ENCODE results near the gene VAMP8.
"Not testable (repeated sequence)": the region's sequence is repeated elsewhere in the genome, so short reads cannot be mapped to it uniquely, and the experiment has no call there.

The VAMP8 gene

GRCh38 chr2:85539361-85540132 lies 37.8 kb upstream of the VAMP8 start:
- no peak for TF ChIP-seq ARNT (IDR thresholded peaks at IDR 0.05)
- TF ChIP-seq FOXK2 (IDR thresholded peaks at IDR 0.05) = no peak
- TF ChIP-seq L3MBTL2 (conservative IDR thresholded peaks at IDR 0.05) = peak; percentile 92
- peak; percentile 49 for DNase-seq (ENCODE audit: extremely low spot score)
- CTCF ChIA-PET = interaction anchor here (0.6 to 1.5 kb wide), 7 partner anchors 13 to 119 kb away, joined by 3 to 5 read pairs (median 4); no protein-coding TSS in a partner anchor

GRCh38 chr2:85540133-85540648 lies 37.2 kb upstream of the VAMP8 start:
- TF ChIP-seq ZNF384 (IDR thresholded peaks at IDR 0.05) (no peak), PKNOX1 (IDR thresholded peaks at IDR 0.05) (no peak), L3MBTL2 (conservative IDR thresholded peaks at IDR 0.05) (no peak), BHLHE40 (IDR thresholded peaks at IDR 0.05; ENCODE audit: borderline replicate concordance) (no peak)
- DNase-seq (ENCODE audit: extremely low spot score) = no peak
- ChIA-PET POLR2A (interaction anchor here (0.7 to 5.4 kb wide), 17 partner anchors 10 to 120 kb away, joined by 3 to 105 read pairs (median 5); partner anchors contain the start of genes GGCX, RNF181 and SH2D6), CTCF (interaction anchor here (1.1 to 1.5 kb wide), 3 partner anchors 12 to 119 kb away, joined by 3 to 4 read pairs (median 4); no protein-coding TSS in a partner anchor)

More at GRCh38 chr2:85539361-85540132, 37.8 kb upstream of the VAMP8 start:
- POLR2A ChIA-PET = interaction anchor here (0.7 to 5.4 kb wide), 41 partner anchors 10 to 185 kb away, joined by 3 to 105 read pairs (median 4); partner anchors contain the start of genes C2orf68, GGCX, RETSAT and RNF181

GRCh38 chr2:85541262-85541661 lies 36.1 kb upstream of the VAMP8 start:
- CTCF ChIA-PET = interaction anchor here (1.2 to 1.6 kb wide), 2 partner anchors 11 to 122 kb away, joined by 3 to 6 read pairs; no protein-coding TSS in a partner anchor
- POLR2A ChIA-PET = interaction anchor here (0.7 to 5.4 kb wide), 4 partner anchors 11 to 121 kb away, joined by 3 to 105 read pairs (median 6); partner anchors contain the start of gene SH2D6
- no peak for DNase-seq (ENCODE audit: extremely low spot score)
- TF ChIP-seq FOXM1 (IDR thresholded peaks at IDR 0.05; ENCODE audit: borderline replicate concordance) = no peak
- no peak for TF ChIP-seq ZNF384 (IDR thresholded peaks at IDR 0.05)
- no peak for TF ChIP-seq HDGF (IDR thresholded peaks at IDR 0.05; ENCODE audit: borderline replicate concordance)
- no peak for TF ChIP-seq LEF1 (IDR thresholded peaks at IDR 0.05; ENCODE audit: borderline replicate concordance)
- TF ChIP-seq NFRKB (IDR thresholded peaks at IDR 0.05) = no peak
- TF ChIP-seq FOXA1 (IDR thresholded peaks at IDR 0.05) = no peak
- no peak for TF ChIP-seq TARDBP (IDR thresholded peaks at IDR 0.05)
- no peak for TF ChIP-seq FOXK2 (IDR thresholded peaks at IDR 0.05)
- no peak for TF ChIP-seq CTBP1 (IDR thresholded peaks at IDR 0.05; ENCODE audit: borderline replicate concordance)
- TF ChIP-seq BHLHE40 (IDR thresholded peaks at IDR 0.05; ENCODE audit: borderline replicate concordance) = no peak
- TF ChIP-seq L3MBTL2 (conservative IDR thresholded peaks at IDR 0.05) = no peak
- TF ChIP-seq ELF4 (IDR thresholded peaks at IDR 0.05) = no peak
- no peak for TF ChIP-seq ARNT (IDR thresholded peaks at IDR 0.05)
- TF ChIP-seq PKNOX1 (IDR thresholded peaks at IDR 0.05) = no peak

GRCh38 chr2:85541753-85542457 lies 35.5 kb upstream of the VAMP8 start:
- no peak for DNase-seq (ENCODE audit: extremely low spot score)
- POLR2A ChIA-PET = interaction anchor here (0.9 to 5.4 kb wide), 2 partner anchors 10 to 122 kb away, joined by 3 to 105 read pairs; partner anchors contain the start of gene SH2D6
- CTCF ChIA-PET = interaction anchor here (1.2 to 1.6 kb wide), 2 partner anchors 10 to 122 kb away, joined by 3 to 6 read pairs; no protein-coding TSS in a partner anchor
- TF ChIP-seq CTBP1 (IDR thresholded peaks at IDR 0.05; ENCODE audit: borderline replicate concordance) = no peak
- TF ChIP-seq LEF1 (IDR thresholded peaks at IDR 0.05; ENCODE audit: borderline replicate concordance) = no peak
- no peak for TF ChIP-seq NFRKB (IDR thresholded peaks at IDR 0.05)
- no peak for TF ChIP-seq FOXA1 (IDR thresholded peaks at IDR 0.05)
- TF ChIP-seq BHLHE40 (IDR thresholded peaks at IDR 0.05; ENCODE audit: borderline replicate concordance) = no peak
- no peak for TF ChIP-seq SP1 (IDR thresholded peaks at IDR 0.05)
- TF ChIP-seq FOXM1 (IDR thresholded peaks at IDR 0.05; ENCODE audit: borderline replicate concordance) = no peak
- no peak for TF ChIP-seq HDGF (IDR thresholded peaks at IDR 0.05; ENCODE audit: borderline replicate concordance)
- TF ChIP-seq ELF4 (IDR thresholded peaks at IDR 0.05) = no peak
- no peak for TF ChIP-seq ARNT (IDR thresholded peaks at IDR 0.05)
- TF ChIP-seq PKNOX1 (IDR thresholded peaks at IDR 0.05) = no peak
- TF ChIP-seq TARDBP (IDR thresholded peaks at IDR 0.05) = no peak
- TF ChIP-seq ZNF384 (IDR thresholded peaks at IDR 0.05) = no peak
- no peak for TF ChIP-seq L3MBTL2 (conservative IDR thresholded peaks at IDR 0.05)
- no peak for TF ChIP-seq FOXK2 (IDR thresholded peaks at IDR 0.05)
- no peak for TF ChIP-seq SUZ12 (IDR thresholded peaks at IDR 0.05)

GRCh38 chr2:85542777-85543176 lies 34.6 kb upstream of the VAMP8 start:
- DNase-seq (ENCODE audit: extremely low spot score) = no peak
- ChIA-PET CTCF (interaction anchor here (0.5 kb wide), 1 partner anchor 95 kb away, joined by 4 read pairs; no protein-coding TSS in a partner anchor), POLR2A (interaction anchor here (0.6 to 4.9 kb wide), 3 partner anchors 9 to 123 kb away, joined by 3 to 30 read pairs (median 3); partner anchors contain the start of gene SH2D6)
- TF ChIP-seq ZNF384 (IDR thresholded peaks at IDR 0.05) = no peak
- TF ChIP-seq ARNT (IDR thresholded peaks at IDR 0.05) = no peak
- TF ChIP-seq CTBP1 (IDR thresholded peaks at IDR 0.05; ENCODE audit: borderline replicate concordance) = no peak
- no peak for TF ChIP-seq SUZ12 (IDR thresholded peaks at IDR 0.05)
- TF ChIP-seq FOXM1 (IDR thresholded peaks at IDR 0.05; ENCODE audit: borderline replicate concordance) = no peak
- no peak for TF ChIP-seq L3MBTL2 (conservative IDR thresholded peaks at IDR 0.05)
- no peak for TF ChIP-seq BHLHE40 (IDR thresholded peaks at IDR 0.05; ENCODE audit: borderline replicate concordance)
- TF ChIP-seq SP1 (IDR thresholded peaks at IDR 0.05) = no peak

GRCh38 chr2:85544254-85544691 lies 33.1 kb upstream of the VAMP8 start:
- ChIA-PET POLR2A (interaction anchor here (4.9 kb wide), 1 partner anchor 125 kb away, joined by 30 read pairs; the partner anchor contains the start of gene SH2D6), CTCF (interaction anchor here (1.0 kb wide), 1 partner anchor 88 kb away, joined by 3 read pairs; no protein-coding TSS in a partner anchor)
- not testable (repeated sequence) for DNase-seq (ENCODE audit: extremely low spot score)

GRCh38 chr2:85544915-85545779 lies 32.2 kb upstream of the VAMP8 start:
- CTCF ChIA-PET = interaction anchor here (0.9 to 1.0 kb wide), 2 partner anchors 89 to 245 kb away, joined by 3 read pairs; no protein-coding TSS in a partner anchor
- POLR2A ChIA-PET = interaction anchor here (0.9 to 4.9 kb wide), 6 partner anchors 16 to 126 kb away, joined by 3 to 30 read pairs (median 6); partner anchors contain the start of genes GGCX and SH2D6
- not testable (repeated sequence) for DNase-seq (ENCODE audit: extremely low spot score)
